HepG2 (cell line): ENCODE results near the gene PLEKHG2. TPM values are rescaled to one million over a fixed set of nuclear protein-coding genes. Genes with fewer than 3 reads are reported as not detected.
A peak's percentile ranks its signal among the peaks of the same experiment; 100 is the strongest.

Source experiments
- CEBPG ChIP-seq: IDR thresholded peaks from 2 replicates; pipeline ENCODE4 v1.6.1; 2016
- EHMT2 ChIP-seq: fragments of 200-600 bp; sonication (generic); IDR thresholded peaks from 2 replicates; pipeline ENCODE4 v1.7.0; 2017; ENCODE audit warnings: antibody characterized with exemption, low read depth, low read length, borderline replicate concordance
- ELF3 ChIP-seq: IDR thresholded peaks from 2 replicates; pipeline ENCODE4 v1.6.1; 2016; ENCODE audit warnings: missing genetic modification reagents, missing compliant biosample characterization
- ETV5 ChIP-seq: IDR thresholded peaks from 2 replicates; pipeline ENCODE4 v1.6.1; 2018; ENCODE audit warnings: missing biosample characterization, missing genetic modification reagents, inconsistent platforms, borderline replicate concordance
- FIP1L1 ChIP-seq: fragments of 200-400 bp; formaldehyde crosslinking; IDR thresholded peaks from 2 replicates; pipeline ENCODE4 v1.6.1; 2018; ENCODE audit warnings: low read depth, mild to moderate bottlenecking, low read length, moderate library complexity, borderline replicate concordance; ENCODE audit not compliant: insufficient read depth
- FOXP4 ChIP-seq: sonication (generic); formaldehyde crosslinking; IDR thresholded peaks from 2 replicates; pipeline ENCODE4 v1.4.0; 2020; ENCODE audit warnings: missing genetic modification reagents
- KDM1A ChIP-seq: IDR thresholded peaks from 2 replicates; pipeline ENCODE4 v1.6.1; 2016; ENCODE audit warnings: missing compliant biosample characterization
- KDM2A ChIP-seq: sonication (generic); formaldehyde crosslinking; IDR thresholded peaks from 2 replicates; pipeline ENCODE4 v1.4.0; 2020; ENCODE audit warnings: low read depth, missing genetic modification reagents, borderline replicate concordance
- KLF16 ChIP-seq, 2 experiments: sonication (generic) in 1 of 2; formaldehyde crosslinking in 1 of 2; IDR thresholded peaks; 2 replicates each; pipeline versions ENCODE4 v1.6.1 to v1.8.0; 2016 to 2023; ENCODE audit warnings: missing genetic modification reagents in 2 of 2, missing compliant biosample characterization in 1 of 2
- LBX2 ChIP-seq: sonication (generic); formaldehyde crosslinking; IDR thresholded peaks from 2 replicates; pipeline ENCODE4 v1.5.0; 2020; ENCODE audit warnings: missing genetic modification reagents, mild to moderate bottlenecking, borderline replicate concordance
- MTERF4 ChIP-seq: sonication (generic); formaldehyde crosslinking; IDR thresholded peaks from 2 replicates; pipeline ENCODE4 v1.8.0; 2023; ENCODE audit warnings: mild to moderate bottlenecking, missing genetic modification reagents
- NFKB2 ChIP-seq: sonication (generic); formaldehyde crosslinking; IDR thresholded peaks from 2 replicates; pipeline ENCODE4 v1.4.0; 2020; ENCODE audit warnings: missing genetic modification reagents, borderline replicate concordance
- PBX3 ChIP-seq: sonication (generic); formaldehyde crosslinking; IDR thresholded peaks from 2 replicates; pipeline ENCODE4 v1.8.1; 2023; ENCODE audit warnings: missing genetic modification reagents, inconsistent platforms, borderline replicate concordance
- PHF8 ChIP-seq: sonication (generic); formaldehyde crosslinking; IDR thresholded peaks from 2 replicates; pipeline ENCODE4 v1.5.0; 2020; ENCODE audit warnings: missing genetic modification reagents
- SMARCE1 ChIP-seq: fragments of 450-650 bp; IDR thresholded peaks from 2 replicates; pipeline ENCODE4 v1.6.1; 2017; ENCODE audit warnings: borderline replicate concordance
- ZBTB34 ChIP-seq: sonication (generic); formaldehyde crosslinking; IDR thresholded peaks from 2 replicates; pipeline ENCODE4 v1.8.0; 2022; ENCODE audit warnings: mild to moderate bottlenecking, missing genetic modification reagents
- ZNF101 ChIP-seq: sonication (generic); formaldehyde crosslinking; IDR thresholded peaks from 2 replicates; pipeline ENCODE4 v1.4.0; 2020; ENCODE audit warnings: mild to moderate bottlenecking, low read depth, missing genetic modification reagents, borderline replicate concordance
- ZNF430 ChIP-seq: sonication (generic); formaldehyde crosslinking; IDR thresholded peaks from 2 replicates; pipeline ENCODE4 v1.9.0; 2021; ENCODE audit warnings: mild to moderate bottlenecking, missing genetic modification reagents
- ZNF687 ChIP-seq: sonication (generic); formaldehyde crosslinking; IDR thresholded peaks from 2 replicates; pipeline ENCODE4 v1.5.1; 2020; ENCODE audit warnings: mild to moderate bottlenecking, missing genetic modification reagents, moderate library complexity
- polyA plus RNA-seq, 8 experiments: library from polyadenylated mRNA; depleted of rRNA in 3 of 8; stranded (reverse) in 7 of 8; unstranded in 1 of 8; fragments of >200 nt; fragmentation: Illumina TruSeq in 4 of 8; extraction: Trizol in 4 of 8; gene quantifications; 2 replicates each; pipeline versions ENCODE4 v1.2.1 to v1.2.3, GENCODE V29; 2011 to 2016; ENCODE audit warnings: low read depth in 4 of 8, missing spikeins in 1 of 8, mixed read lengths in 1 of 8; ENCODE audit not compliant: insufficient read depth in 1 of 8
- total RNA-seq, 5 experiments: library from RNA; depleted of rRNA; stranded (reverse); fragments of >200 nt; fragmentation: Illumina TruSeq; extraction: Trizol; gene quantifications; 2 replicates each; pipeline ENCODE4 v1.2.3, GENCODE V29; 2016; ENCODE audit warnings: low read depth in 1 of 5

The PLEKHG2 gene
- total and polyA plus RNA-seq, 2 of the 13 experiments (the other 11 are each of a cell fraction or from before 2014, with no cell fraction given), result 3.6 to 6.8 TPM

- no peak for TF ChIP-seq LBX2 (CRISPR knock-in tag)
- 0 out of 2 replicates have a peak, but pooled peaks have one; percentile 12 for TF ChIP-seq KDM2A
- 0 out of 2 replicates have a peak, but pooled peaks have one; percentile 1 for TF ChIP-seq FOXP4 (CRISPR knock-in tag)
- 0 out of 2 replicates have a peak, but pooled peaks have one; percentile 0 for TF ChIP-seq EHMT2
- TF ChIP-seq ZNF430 (CRISPR knock-in tag), result 0 out of 2 replicates have a peak, but pooled peaks have one; percentile 12
- TF ChIP-seq NFKB2 (CRISPR knock-in tag), result 0 out of 2 replicates have a peak, but pooled peaks have one; percentile 36
- TF ChIP-seq FIP1L1, result no peak
- peak; percentile 66 for TF ChIP-seq ZNF687
- TF ChIP-seq ZNF101 (CRISPR knock-in tag), result no peak
- 0 out of 2 replicates have a peak, but pooled peaks have one; percentile 5 for TF ChIP-seq ETV5
- TF ChIP-seq SMARCE1, result no peak
- peak; percentile 76 for TF ChIP-seq CEBPG
- TF ChIP-seq PBX3 (CRISPR knock-in tag), result no peak
- no peak for TF ChIP-seq ELF3 (CRISPR knock-in tag)
- no peak for TF ChIP-seq KDM1A (CRISPR knock-in tag)
- no peak for TF ChIP-seq PHF8 (CRISPR knock-in tag)
- no peak for TF ChIP-seq ZBTB34 (CRISPR knock-in tag)
- TF ChIP-seq KLF16 (CRISPR knock-in tag; IDR thresholded peaks at IDR 0.05), result no peak
- TF ChIP-seq MTERF4 (CRISPR knock-in tag), result 0 out of 2 replicates have a peak, but pooled peaks have one; percentile 8
These were observed 14.1 kb upstream of the PLEKHG2 start (continued) for GRCh38 chr19:39398297-39398864.
